ENCODE data around the gene SUMO4. TPM values are rescaled to one million over a fixed set of nuclear protein-coding genes. Genes with fewer than 3 reads are reported as not detected.

Gene SUMO4
- total RNA-seq, 1 donor from 2014 or later = 17.3 TPM

Other genes with a start within 250 kb of the SUMO4 start
- 51.0 TPM for gene TAB2, start 82.5 kb upstream of the SUMO4 start, total RNA-seq (ENCODE audit: insufficient read depth, low replicate concordance)
- 5.5 TPM for gene ZC3H12D, start 84.8 kb downstream of the SUMO4 start, total RNA-seq (ENCODE audit: insufficient read depth, low replicate concordance)
- gene PPIL4, start 145.8 kb downstream of the SUMO4 start, total RNA-seq (ENCODE audit: insufficient read depth, low replicate concordance) = 46.7 TPM
- 69.8 TPM for gene GINM1, start 166.1 kb downstream of the SUMO4 start, total RNA-seq (ENCODE audit: insufficient read depth, low replicate concordance)
- 27.2 TPM for gene KATNA1, start 248.5 kb downstream of the SUMO4 start, total RNA-seq (ENCODE audit: insufficient read depth, low replicate concordance)